ENCODE data around the gene FGF4. TPM values are rescaled to one million over a fixed set of nuclear protein-coding genes. Genes with fewer than 3 reads are reported as not detected.

FGF4 gene
- total RNA-seq, 1 donor from 2014 or later = not detected

DNA sequence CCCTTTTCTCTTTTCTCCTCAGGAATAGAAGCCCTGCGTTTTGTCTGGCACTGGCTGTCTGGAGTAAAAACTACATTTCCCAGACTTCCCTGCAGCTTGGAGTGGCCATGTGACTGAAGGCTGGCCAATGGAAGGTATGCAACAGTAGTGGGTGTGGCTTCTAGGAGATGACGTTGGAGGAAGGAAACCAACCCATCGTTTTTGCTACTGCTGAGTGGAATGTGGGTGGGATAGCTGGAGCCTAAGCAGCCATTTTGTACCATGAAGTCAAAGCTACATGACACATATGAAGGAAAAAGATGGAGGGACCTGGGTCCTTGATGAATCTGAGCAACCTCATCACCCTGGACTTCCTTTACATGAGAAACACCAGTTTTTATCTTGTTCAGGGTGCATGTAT, 24.4 kb upstream of the FGF4 start:
- peaks cover 4% of the 10 kb centered on the region for H3K4me1 ChIP-seq
- H3K4me3 ChIP-seq = no peak overlapping the region
- intact Hi-C loops (cut with micrococcal nuclease) = no loop called here
- peaks cover 5% of the 10 kb centered on the region for H3K9me3 ChIP-seq (replicated peaks)
- H3K27me3 ChIP-seq (ENCODE audit: low read depth) = peaks cover 5% of the 10 kb centered on the region
- H3K27ac ChIP-seq (replicated peaks) = no peak overlapping the region
- TF ChIP-seq, protein P1, sequence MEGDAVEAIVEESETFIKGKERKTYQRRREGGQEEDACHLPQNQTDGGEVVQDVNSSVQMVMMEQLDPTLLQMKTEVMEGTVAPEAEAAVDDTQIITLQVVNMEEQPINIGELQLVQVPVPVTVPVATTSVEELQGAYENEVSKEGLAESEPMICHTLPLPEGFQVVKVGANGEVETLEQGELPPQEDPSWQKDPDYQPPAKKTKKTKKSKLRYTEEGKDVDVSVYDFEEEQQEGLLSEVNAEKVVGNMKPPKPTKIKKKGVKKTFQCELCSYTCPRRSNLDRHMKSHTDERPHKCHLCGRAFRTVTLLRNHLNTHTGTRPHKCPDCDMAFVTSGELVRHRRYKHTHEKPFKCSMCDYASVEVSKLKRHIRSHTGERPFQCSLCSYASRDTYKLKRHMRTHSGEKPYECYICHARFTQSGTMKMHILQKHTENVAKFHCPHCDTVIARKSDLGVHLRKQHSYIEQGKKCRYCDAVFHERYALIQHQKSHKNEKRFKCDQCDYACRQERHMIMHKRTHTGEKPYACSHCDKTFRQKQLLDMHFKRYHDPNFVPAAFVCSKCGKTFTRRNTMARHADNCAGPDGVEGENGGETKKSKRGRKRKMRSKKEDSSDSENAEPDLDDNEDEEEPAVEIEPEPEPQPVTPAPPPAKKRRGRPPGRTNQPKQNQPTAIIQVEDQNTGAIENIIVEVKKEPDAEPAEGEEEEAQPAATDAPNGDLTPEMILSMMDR (IDR thresholded peaks at IDR 0.05; ENCODE audit: borderline replicate concordance) = no peak
- no peak for DNase-seq
- H3K36me3 ChIP-seq = no peaks in the 10 kb centered on the region

DNA sequence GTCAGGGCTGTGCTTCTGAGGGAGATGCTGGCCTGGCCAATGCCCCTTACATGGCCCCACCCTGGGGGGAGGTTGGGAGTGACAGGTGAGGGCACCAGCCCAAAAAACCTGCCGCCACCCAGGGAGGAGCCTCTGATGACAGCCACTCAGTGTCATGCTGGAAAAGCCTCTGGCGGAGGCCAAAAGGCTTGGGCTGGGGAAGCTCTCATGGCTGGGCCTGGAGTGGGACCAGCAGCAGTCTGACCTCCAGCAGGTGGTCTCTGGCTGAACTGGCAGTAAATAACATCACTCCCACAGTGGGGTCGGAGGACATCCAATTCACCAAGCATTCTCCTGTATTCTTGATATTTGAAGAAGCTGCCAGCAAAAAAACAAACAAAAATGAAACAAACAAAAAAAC, 24.0 kb upstream of the FGF4 start:
- H3K4me1 ChIP-seq = no peaks in the 10 kb centered on the region
- TF ChIP-seq, protein P1 (IDR thresholded peaks at IDR 0.05; ENCODE audit: borderline replicate concordance) = no peak
- no peak overlapping the region for H3K4me3 ChIP-seq
- peaks cover 5% of the 10 kb centered on the region for H3K9me3 ChIP-seq (replicated peaks)
- peaks cover 5% of the 10 kb centered on the region for H3K27me3 ChIP-seq (ENCODE audit: low read depth)
- no peaks in the 10 kb centered on the region for H3K36me3 ChIP-seq
- H3K27ac ChIP-seq (replicated peaks) = no peak overlapping the region
- no peak for DNase-seq
- intact Hi-C loops (cut with micrococcal nuclease) = no loop called here

DNA sequence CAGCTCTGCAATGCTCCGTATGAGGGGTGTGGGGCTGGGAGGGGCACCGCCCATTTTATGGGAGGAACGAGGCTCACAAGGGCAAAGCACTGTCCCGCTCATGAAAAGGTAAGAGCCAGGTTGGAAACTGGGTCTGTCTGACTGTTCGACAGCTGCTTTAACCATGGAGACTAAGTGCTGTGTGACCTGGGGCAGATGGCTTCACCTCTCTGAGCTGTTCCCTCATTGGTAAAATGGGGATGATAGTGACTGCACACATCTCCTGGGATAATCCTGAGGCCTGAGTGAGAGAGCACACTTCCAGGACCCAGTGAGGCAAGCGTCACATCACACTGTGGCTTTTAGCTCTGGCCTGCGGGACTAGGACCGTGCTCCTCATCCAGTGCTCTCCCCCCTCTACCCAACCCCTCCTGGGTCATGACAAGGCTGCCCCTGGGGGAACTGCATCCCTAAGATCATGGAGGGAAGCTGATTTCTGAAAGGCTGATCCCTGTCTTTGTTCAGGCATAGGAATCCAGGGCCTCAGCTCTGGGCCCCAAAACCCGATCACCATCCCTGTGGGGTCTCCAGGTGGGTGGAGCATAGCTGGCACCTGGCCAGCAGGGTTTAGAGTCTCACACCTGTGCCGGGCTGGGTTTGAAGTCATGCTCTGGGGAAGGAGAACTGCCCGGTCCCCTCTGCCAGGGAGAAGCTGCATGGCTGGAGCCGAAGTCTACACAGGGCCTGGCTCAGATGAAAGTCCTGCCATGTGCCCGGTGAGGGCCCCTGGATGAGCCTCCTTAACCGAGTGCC, 22.8 kb upstream of the FGF4 start:
- TF ChIP-seq, protein P1 (IDR thresholded peaks at IDR 0.05; ENCODE audit: borderline replicate concordance) = no peak
- Histone ChIP-seq H3K36me3 (no peaks in the 10 kb centered on the region), H3K9me3 (replicated peaks) (peaks cover 5% of the 10 kb centered on the region), H3K27ac (replicated peaks) (no peak overlapping the region), H3K4me1 (no peaks in the 10 kb centered on the region), H3K4me3 (no peak overlapping the region), H3K27me3 (ENCODE audit: low read depth) (peaks cover 5% of the 10 kb centered on the region)
- DNase-seq = no peak
- intact Hi-C loops (cut with micrococcal nuclease) = no loop called here

DNA sequence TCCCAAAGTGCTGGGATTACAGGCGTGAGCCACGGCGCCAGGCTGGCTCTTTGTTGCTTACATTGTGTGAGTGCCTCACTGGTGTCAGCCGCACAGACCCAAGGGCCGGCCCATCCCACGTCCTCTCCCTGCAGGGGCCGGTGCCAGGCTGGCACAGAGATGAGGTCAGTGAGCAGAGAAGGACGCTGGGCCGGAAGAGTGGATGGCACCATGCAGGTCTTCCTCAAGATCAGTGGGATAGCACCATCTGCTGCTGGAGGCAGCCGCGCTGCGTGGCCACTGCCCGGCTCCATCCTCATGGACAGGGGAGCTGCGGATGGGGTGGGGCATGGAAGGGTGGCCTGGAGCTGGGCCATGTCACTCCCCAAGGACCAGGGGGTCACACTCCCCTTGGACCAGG, 22.0 kb upstream of the FGF4 start:
- Histone ChIP-seq H3K9me3 (replicated peaks) (peaks cover 5% of the 10 kb centered on the region), H3K27me3 (ENCODE audit: low read depth) (peaks cover 9% of the 10 kb centered on the region), H3K36me3 (no peaks in the 10 kb centered on the region), H3K4me3 (no peak overlapping the region), H3K27ac (replicated peaks) (no peak overlapping the region), H3K4me1 (no peaks in the 10 kb centered on the region)
- intact Hi-C loops (cut with micrococcal nuclease) = no loop called here
- TF ChIP-seq, protein P1 (IDR thresholded peaks at IDR 0.05; ENCODE audit: borderline replicate concordance) = no peak
- no peak for DNase-seq

DNA sequence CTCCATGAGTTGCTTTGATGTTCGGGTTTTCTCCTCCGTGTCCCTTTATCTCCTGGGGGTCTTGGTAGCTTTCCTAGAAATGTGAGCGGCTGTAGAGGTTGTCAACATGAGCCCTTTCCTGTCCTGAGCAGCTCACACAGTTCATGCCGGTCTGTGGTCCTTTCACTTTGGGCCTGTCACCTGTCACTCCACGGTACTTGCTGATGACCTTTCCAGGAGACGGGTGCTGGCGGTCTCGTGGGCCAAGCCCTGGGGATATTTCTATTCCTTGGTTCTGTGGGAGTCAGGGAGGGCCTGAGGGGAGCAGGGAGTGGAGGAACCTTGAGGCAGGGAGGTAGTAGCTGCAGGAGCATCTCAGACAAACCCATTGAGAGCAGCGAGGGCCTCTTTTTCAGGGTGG, 20.9 kb upstream of the FGF4 start:
- TF ChIP-seq, protein P1 (IDR thresholded peaks at IDR 0.05; ENCODE audit: borderline replicate concordance) = no peak
- Histone ChIP-seq H3K36me3 (no peaks in the 10 kb centered on the region), H3K27me3 (ENCODE audit: low read depth) (peaks cover 7% of the 10 kb centered on the region), H3K9me3 (replicated peaks) (peaks cover 5% of the 10 kb centered on the region), H3K27ac (replicated peaks) (no peak overlapping the region), H3K4me1 (no peaks in the 10 kb centered on the region), H3K4me3 (no peak overlapping the region)
- no peak for DNase-seq
- intact Hi-C loops (cut with micrococcal nuclease) = no loop called here
